ENCODE data around the gene AKAP8L.
"Not testable (repeated sequence)": the region's sequence is repeated elsewhere in the genome, so short reads cannot be mapped to it uniquely, and the experiment has no call there.

AKAP8L gene

DNA sequence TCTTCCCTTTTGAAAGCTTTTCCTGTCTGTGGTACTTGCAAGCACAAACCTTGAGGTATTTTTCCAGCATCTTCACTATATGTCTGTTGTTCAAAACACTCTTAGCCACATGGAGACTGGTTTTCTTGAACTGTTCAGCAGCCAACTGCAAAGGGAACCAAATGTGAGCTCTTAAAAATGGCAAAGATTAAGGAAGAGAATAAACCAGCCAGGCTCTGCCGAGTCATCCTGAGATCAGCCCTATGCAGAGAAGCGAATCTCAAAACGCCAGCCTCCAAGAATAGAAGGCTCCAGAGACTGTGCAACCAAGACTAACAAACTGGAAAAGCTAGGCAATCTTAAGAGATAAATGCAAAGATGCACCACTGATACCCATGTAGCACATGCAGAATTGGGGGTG, 59.9 kb downstream of the AKAP8L start:
- Histone ChIP-seq H3K9me3 (ENCODE audit: control insufficient read depth, low read length) (no peaks in the 10 kb centered on the region), H3K36me3 (ENCODE audit: control insufficient read depth, insufficient read depth, low read length, severe bottlenecking) (peaks cover 76% of the 10 kb centered on the region), H3K9ac (ENCODE audit: low read length) (peak overlapping the region; percentile 10), H3K4me3 (ENCODE audit: low read length) (no peak overlapping the region), H3K27me3 (replicated peaks; ENCODE audit: control insufficient read depth, insufficient read depth, low read length) (no peaks in the 10 kb centered on the region), H3K4me1 (ENCODE audit: control insufficient read depth, insufficient read depth, low read length) (peaks cover 11% of the 10 kb centered on the region)
- no peak for DNase-seq (ENCODE audit: low read depth)

DNA sequence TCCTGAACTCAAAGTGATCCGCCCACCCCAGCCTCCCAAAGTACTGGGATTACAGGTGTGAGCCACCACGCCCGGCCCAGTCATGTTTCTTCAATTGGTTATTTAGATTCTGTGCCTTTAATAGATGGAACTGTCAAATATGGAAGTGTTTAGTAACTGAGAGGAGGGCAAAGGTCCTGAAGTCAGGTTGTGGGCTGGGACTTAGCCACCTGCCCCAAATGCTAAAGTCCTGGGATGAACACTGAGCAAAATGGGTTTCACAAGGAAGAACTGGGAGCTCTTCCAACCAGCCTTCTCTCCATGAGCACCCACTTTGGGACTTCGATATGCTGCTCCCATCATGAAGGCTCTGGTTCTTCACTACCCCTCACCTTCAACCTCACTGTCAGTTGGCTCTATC, 60.9 kb downstream of the AKAP8L start:
- Histone ChIP-seq H3K9ac (ENCODE audit: low read length) (no peak overlapping the region), H3K9me3 (ENCODE audit: control insufficient read depth, low read length) (no peaks in the 10 kb centered on the region), H3K36me3 (ENCODE audit: control insufficient read depth, insufficient read depth, low read length, severe bottlenecking) (peaks cover 84% of the 10 kb centered on the region), H3K27me3 (replicated peaks; ENCODE audit: control insufficient read depth, insufficient read depth, low read length) (no peaks in the 10 kb centered on the region), H3K4me3 (ENCODE audit: low read length) (no peak overlapping the region), H3K4me1 (ENCODE audit: control insufficient read depth, insufficient read depth, low read length) (peaks cover 11% of the 10 kb centered on the region)
- no peak for DNase-seq (ENCODE audit: low read depth)

DNA sequence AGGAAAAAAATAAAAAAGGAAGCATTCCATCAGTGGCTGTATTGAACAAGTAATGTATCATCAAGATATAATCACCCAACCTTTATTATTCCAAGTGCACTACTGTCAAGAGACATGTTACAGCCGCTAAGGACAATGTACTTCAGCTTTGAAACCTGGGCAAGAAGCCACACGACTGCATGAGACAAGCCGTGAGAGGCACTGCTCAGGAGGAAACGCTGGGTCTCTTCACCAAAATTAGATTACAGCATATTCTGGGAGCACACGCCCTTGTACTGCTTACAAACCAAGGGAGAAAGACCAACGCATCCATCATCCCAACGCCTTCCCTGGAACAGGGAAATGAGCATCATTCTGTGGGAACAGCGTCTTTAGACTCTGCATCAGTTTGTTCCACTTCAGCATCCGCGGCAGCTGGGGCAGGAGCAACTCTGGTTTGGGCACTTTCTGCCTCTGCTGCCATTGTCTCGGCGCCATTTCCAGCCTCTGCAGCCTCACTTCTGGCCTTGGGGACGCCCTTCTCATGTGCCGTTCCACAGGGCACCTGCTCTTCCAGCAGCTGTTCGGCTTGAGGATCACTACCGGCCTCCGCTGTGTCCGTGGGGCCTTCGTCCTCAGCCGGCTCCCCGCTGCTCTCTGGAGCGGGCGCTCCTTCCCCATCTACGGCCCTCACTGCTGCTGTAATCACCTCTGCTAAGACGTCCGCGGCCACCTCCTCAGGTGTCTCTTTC, 64.1 kb downstream of the AKAP8L start:
- Histone ChIP-seq H3K4me1 (ENCODE audit: control insufficient read depth, insufficient read depth, low read length) (peaks cover 11% of the 10 kb centered on the region), H3K9me3 (ENCODE audit: control insufficient read depth, low read length) (no peaks in the 10 kb centered on the region), H3K27me3 (replicated peaks; ENCODE audit: control insufficient read depth, insufficient read depth, low read length) (no peaks in the 10 kb centered on the region), H3K4me3 (ENCODE audit: low read length) (no peak overlapping the region), H3K9ac (ENCODE audit: low read length) (no peak overlapping the region), H3K36me3 (ENCODE audit: control insufficient read depth, insufficient read depth, low read length, severe bottlenecking) (peaks cover 65% of the 10 kb centered on the region)
- no peak for DNase-seq (ENCODE audit: low read depth)

DNA sequence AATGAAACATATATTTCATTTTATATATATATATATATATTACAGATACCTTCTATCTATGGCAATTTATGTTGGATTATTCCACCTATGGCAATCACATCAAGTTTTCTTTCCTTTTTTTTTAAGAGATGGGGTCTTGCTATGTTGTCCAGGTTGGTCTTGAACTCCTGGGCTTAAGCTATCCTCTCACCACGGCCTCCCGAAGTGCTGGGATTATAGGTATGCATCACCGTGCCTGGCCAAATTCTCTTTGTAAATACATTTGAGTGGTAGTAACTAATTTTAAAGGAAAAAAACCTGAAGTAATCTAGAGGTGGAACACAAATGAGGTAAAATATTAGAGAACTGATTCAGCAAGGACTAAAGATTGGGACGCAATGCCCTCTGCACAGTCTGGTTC, 64.9 kb downstream of the AKAP8L start:
- Histone ChIP-seq H3K27me3 (replicated peaks; ENCODE audit: control insufficient read depth, insufficient read depth, low read length) (no peaks in the 10 kb centered on the region), H3K36me3 (ENCODE audit: control insufficient read depth, insufficient read depth, low read length, severe bottlenecking) (peaks cover 57% of the 10 kb centered on the region), H3K4me1 (ENCODE audit: control insufficient read depth, insufficient read depth, low read length) (peaks cover 4% of the 10 kb centered on the region), H3K4me3 (ENCODE audit: low read length) (no peak overlapping the region), H3K9ac (ENCODE audit: low read length) (no peak overlapping the region), H3K9me3 (ENCODE audit: control insufficient read depth, low read length) (no peaks in the 10 kb centered on the region)
- no peak for DNase-seq (ENCODE audit: low read depth)

DNA sequence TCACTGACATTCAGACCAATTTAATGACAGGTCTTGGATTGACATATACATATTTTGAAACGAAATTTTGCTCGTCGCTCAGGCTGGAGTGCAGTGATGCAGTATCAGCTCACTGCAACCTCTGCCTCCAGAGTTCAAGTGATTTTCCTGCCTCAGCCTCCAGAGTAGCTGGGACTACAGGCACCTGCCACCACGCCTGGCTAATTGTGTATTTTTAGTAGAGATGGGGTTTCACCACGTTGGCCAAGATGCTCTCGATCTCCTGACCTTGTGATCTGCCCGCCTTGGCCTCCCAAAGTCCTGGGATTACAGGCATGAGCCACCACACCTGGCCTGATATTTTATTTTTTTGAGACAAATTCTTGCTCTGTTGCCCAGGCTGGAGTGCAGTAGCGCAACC, 66.3 kb downstream of the AKAP8L start:
- H3K9me3 ChIP-seq (ENCODE audit: control insufficient read depth, low read length); H3K4me1 ChIP-seq (ENCODE audit: control insufficient read depth, insufficient read depth, low read length); DNase-seq (ENCODE audit: low read depth); H3K9ac ChIP-seq (ENCODE audit: low read length); H3K4me3 ChIP-seq (ENCODE audit: low read length); H3K27me3 ChIP-seq (replicated peaks; ENCODE audit: control insufficient read depth, insufficient read depth, low read length): not testable (repeated sequence)
- peaks cover 43% of the 10 kb centered on the region for H3K36me3 ChIP-seq (ENCODE audit: control insufficient read depth, insufficient read depth, low read length, severe bottlenecking)

DNA sequence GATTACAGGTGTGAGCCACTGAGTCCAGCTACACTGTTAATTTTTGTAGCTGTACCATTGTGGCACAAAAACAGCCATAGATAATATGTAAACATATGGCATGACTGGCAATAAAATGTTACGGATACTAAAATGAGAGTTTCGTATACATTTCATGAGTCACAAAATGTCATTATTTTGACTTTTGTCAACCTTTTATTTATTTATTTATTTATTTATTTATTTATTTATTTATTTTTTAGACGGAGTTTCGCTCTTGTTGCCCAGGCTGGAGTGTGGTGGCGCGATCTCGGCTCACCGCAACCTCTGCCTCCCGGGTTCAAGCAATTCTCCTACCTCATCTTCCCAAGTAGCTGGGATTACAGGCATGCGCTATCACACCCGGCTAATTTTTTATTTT, 77.5 kb downstream of the AKAP8L start:
- H3K36me3 ChIP-seq (ENCODE audit: control insufficient read depth, insufficient read depth, low read length, severe bottlenecking); H3K27me3 ChIP-seq (replicated peaks; ENCODE audit: control insufficient read depth, insufficient read depth, low read length); H3K9me3 ChIP-seq (ENCODE audit: control insufficient read depth, low read length); H3K4me3 ChIP-seq (ENCODE audit: low read length); DNase-seq (ENCODE audit: low read depth); H3K9ac ChIP-seq (ENCODE audit: low read length): not testable (repeated sequence)
- H3K4me1 ChIP-seq (ENCODE audit: control insufficient read depth, insufficient read depth, low read length): peaks cover 10% of the 10 kb centered on the region

DNA sequence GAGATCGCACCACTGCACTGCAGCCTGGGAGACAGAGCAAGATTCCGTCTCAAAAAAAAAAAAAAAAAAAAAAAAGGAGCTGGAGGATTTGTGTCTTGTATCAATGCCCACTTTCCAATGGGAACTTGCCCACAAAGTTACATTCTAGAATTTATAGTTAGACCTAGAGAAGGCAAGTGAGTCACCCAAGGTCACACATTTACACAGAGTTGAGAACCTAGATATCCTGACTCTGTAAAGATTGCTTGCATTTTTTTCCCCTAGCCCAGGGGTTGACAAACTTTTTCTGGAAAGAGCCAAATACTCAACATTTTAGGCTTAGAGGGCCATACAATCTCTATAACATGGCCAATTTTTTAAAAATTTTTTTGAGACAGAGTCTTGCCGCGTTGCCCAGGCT, 78.7 kb downstream of the AKAP8L start:
- DNase-seq (ENCODE audit: low read depth): no peak
- H3K4me1 ChIP-seq (ENCODE audit: control insufficient read depth, insufficient read depth, low read length): peaks cover 17% of the 10 kb centered on the region
- no peaks in the 10 kb centered on the region for H3K9me3 ChIP-seq (ENCODE audit: control insufficient read depth, low read length)
- H3K4me3 ChIP-seq (ENCODE audit: low read length): no peak overlapping the region
- H3K27me3 ChIP-seq (replicated peaks; ENCODE audit: control insufficient read depth, insufficient read depth, low read length): no peaks in the 10 kb centered on the region
- no peak overlapping the region for H3K9ac ChIP-seq (ENCODE audit: low read length)
- H3K36me3 ChIP-seq (ENCODE audit: control insufficient read depth, insufficient read depth, low read length, severe bottlenecking): peaks cover 4% of the 10 kb centered on the region

DNA sequence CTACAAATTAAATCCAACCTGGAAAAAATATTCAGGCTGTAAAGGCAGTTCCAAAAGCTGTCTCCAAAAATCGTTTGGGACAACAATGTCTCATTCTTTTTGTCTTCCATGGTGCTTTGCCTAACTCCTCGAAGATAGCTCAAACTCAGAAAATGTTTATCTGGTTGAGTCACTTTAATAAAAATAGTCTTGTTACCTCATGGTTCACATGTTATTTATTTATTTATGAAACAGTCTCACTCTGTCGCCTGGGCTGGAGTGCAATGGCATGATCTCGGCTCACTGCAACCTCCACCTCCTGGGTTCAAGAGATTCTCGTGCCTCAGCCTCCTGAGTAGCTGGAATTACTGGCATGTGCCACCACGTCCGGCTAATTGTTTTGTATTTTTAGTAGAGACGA, 81.6 kb downstream of the AKAP8L start:
- no peaks in the 10 kb centered on the region for H3K27me3 ChIP-seq (replicated peaks; ENCODE audit: control insufficient read depth, insufficient read depth, low read length)
- peaks cover 22% of the 10 kb centered on the region for H3K4me1 ChIP-seq (ENCODE audit: control insufficient read depth, insufficient read depth, low read length)
- peak; percentile 65 for DNase-seq (ENCODE audit: low read depth)
- no peaks in the 10 kb centered on the region for H3K9me3 ChIP-seq (ENCODE audit: control insufficient read depth, low read length)
- peak overlapping the region; percentile 7 for H3K4me3 ChIP-seq (ENCODE audit: low read length)
- H3K9ac ChIP-seq (ENCODE audit: low read length): no peak overlapping the region
- no peaks in the 10 kb centered on the region for H3K36me3 ChIP-seq (ENCODE audit: control insufficient read depth, insufficient read depth, low read length, severe bottlenecking)

DNA sequence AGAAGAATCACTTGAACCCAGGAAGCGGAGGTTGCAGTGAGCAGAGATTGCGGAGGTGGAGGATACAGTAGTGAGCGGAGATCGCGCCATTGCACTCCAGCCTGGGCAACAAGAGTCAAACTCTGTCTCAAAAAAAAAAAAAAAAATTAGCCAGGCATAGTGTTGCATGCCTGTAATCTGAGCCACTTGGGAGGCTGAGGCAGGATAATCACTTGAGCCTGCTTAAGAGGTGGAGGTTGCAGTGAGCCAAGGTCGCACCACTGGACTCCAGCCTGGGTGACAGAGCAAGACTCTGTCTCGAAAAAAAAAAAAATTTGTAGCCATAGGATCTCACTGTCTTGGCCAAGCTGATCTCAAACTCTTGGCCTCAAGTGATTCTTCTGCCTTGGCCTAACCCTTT, 82.8 kb downstream of the AKAP8L start:
- H3K4me1 ChIP-seq (ENCODE audit: control insufficient read depth, insufficient read depth, low read length): peaks cover 22% of the 10 kb centered on the region
- not testable (repeated sequence) for DNase-seq (ENCODE audit: low read depth); H3K9ac ChIP-seq (ENCODE audit: low read length); H3K36me3 ChIP-seq (ENCODE audit: control insufficient read depth, insufficient read depth, low read length, severe bottlenecking); H3K4me3 ChIP-seq (ENCODE audit: low read length); H3K9me3 ChIP-seq (ENCODE audit: control insufficient read depth, low read length); H3K27me3 ChIP-seq (replicated peaks; ENCODE audit: control insufficient read depth, insufficient read depth, low read length)

DNA sequence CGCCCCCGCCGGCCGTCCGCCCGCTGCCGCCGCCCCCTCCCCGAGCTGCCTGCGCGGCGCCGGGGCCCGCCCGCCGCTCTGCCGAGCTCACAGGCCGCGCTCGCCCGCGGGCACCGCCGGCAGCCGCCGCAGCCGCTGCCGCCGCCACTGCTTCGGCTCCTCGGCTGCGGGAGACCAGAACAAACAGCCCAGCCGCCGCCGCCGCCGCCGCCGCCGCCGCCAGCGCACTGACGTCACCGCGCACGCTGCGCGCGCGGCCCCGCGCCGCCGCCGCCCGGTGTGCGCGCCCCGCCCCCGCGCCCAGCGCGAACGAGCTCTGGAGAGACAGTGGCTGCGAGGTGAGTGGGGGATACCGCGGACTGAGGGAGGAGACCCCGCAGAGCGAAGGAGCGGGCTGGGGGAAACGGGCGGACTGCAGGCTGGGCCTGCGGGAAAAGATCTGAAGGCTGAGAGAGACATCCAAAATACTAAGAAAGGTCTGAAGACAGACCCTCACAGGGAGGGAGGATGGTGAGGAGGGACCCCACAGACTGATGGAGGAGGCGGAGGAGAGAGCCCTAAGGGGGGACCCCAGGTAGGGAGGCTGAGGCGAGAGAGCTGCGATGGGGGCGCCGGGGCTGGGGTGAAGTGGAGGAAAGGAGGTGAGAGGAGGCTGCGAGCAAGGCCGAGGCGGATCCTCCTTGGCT, 86.3 kb downstream of the AKAP8L start, which contains the start of gene BRD4:
TSS of gene BRD4 (minus strand) at position 229 of the 686 bp plus-strand sequence. CDS start 59,440 bp downstream, outside the sequence.
- H3K4me3 ChIP-seq (ENCODE audit: low read length): peak within 1 kb of the TSS; percentile 98
- H3K36me3 ChIP-seq (ENCODE audit: control insufficient read depth, insufficient read depth, low read length, severe bottlenecking): no peaks in the 10 kb centered on the region
- H3K27me3 ChIP-seq (replicated peaks; ENCODE audit: control insufficient read depth, insufficient read depth, low read length): no peaks in the 10 kb centered on the region
- DNase-seq (ENCODE audit: low read depth): peak; percentile 86
- H3K9ac ChIP-seq (ENCODE audit: low read length): peak within 1 kb of the TSS; percentile 96
- peaks cover 42% of the 10 kb centered on the region for H3K4me1 ChIP-seq (ENCODE audit: control insufficient read depth, insufficient read depth, low read length)
- H3K9me3 ChIP-seq (ENCODE audit: control insufficient read depth, low read length): no peaks in the 10 kb centered on the region

DNA sequence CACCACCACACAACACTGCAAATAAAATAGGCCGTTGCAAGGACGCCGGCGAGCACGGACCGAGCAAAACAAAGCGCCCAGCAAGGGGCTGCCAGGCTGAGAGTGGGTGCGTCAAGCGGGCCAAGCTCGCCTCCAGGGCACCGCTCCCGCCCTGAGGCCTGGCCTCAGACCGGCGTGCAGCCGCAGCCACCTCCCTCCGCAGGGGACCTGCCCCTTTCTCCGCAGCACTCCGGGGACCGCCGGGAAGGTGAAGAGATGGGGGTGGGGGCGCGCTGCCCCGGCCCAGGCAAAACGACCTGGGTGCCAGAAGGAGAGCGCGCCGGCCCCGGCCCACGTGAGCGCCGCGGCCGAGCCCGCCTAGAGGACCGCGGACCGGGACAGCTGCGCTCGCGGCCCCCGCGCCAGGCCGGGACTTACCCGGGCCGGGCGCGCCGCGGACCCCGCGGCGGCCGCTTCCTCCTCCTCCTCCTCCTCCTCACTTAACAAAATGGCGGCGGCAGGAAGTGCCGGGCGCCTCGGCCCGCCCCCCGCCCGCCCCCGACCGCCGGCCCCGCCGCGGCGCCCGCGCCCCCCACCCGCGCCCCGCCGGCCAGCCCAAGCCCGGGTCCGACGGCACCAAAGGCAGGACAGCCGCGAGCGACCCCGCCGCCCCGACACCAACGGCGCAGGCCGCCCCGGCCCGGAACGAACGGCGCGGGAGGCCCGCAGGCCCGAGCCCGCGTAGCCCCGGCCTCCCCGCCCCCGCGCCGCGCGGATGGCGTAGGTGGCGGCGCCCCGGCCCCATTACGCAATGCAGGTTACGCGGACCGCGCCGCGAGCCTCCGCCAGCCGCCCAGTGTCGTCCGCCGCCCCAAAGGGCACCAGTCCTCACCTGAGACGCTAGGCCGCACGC, 87.1 kb downstream of the AKAP8L start:
- H3K27me3 ChIP-seq (replicated peaks; ENCODE audit: control insufficient read depth, insufficient read depth, low read length): no peaks in the 10 kb centered on the region
- H3K4me1 ChIP-seq (ENCODE audit: control insufficient read depth, insufficient read depth, low read length): peaks cover 42% of the 10 kb centered on the region
- H3K9me3 ChIP-seq (ENCODE audit: control insufficient read depth, low read length): no peaks in the 10 kb centered on the region
- no peaks in the 10 kb centered on the region for H3K36me3 ChIP-seq (ENCODE audit: control insufficient read depth, insufficient read depth, low read length, severe bottlenecking)
- H3K4me3 ChIP-seq (ENCODE audit: low read length): peak overlapping the region; percentile 98
- DNase-seq (ENCODE audit: low read depth): peak; percentile 80
- peak overlapping the region; percentile 96 for H3K9ac ChIP-seq (ENCODE audit: low read length)
